Ecto neural progenitor cell (in vitro differentiated cells): Measurements from ENCODE around the gene FNDC3B.

Experiments
- DNase-seq: peaks from one replicate; pipeline ENCODE4 v3.0.0-alpha.2; 2018; ENCODE audit warnings: low spot score

FNDC3B gene

GRCh38 chr3:172266103-172266502 lies 226.7 kb downstream of the FNDC3B start:
- no peak for DNase-seq

DNA sequence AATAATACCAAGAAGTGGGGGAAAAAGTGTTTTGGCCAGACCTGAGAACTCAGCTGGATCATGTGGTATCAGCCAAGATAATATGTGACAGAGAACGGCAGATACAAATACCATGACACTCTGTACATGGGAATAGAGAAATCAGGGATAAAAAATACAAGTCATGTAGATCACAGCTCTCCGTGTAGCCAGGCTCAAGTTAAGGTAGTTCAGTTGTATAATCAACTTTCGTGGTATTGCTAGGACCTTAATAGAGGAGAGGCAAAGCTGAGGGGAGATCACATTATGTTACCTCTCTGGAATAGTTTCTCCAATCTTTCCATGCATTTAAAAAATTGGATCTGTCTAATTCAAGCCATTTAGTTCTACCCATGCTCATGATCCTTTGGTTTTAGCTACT lies 229.0 kb downstream of the FNDC3B start:
- DNase-seq, result no peak

- no peak for DNase-seq
Measured at GRCh38 chr3:172268868-172269267, 229.5 kb downstream of the FNDC3B start.

- no peak for DNase-seq
Measured at GRCh38 chr3:172270557-172271166, 231.3 kb downstream of the FNDC3B start.

GRCh38 chr3:172271386-172271976 lies 232.1 kb downstream of the FNDC3B start:
- no peak for DNase-seq

DNA sequence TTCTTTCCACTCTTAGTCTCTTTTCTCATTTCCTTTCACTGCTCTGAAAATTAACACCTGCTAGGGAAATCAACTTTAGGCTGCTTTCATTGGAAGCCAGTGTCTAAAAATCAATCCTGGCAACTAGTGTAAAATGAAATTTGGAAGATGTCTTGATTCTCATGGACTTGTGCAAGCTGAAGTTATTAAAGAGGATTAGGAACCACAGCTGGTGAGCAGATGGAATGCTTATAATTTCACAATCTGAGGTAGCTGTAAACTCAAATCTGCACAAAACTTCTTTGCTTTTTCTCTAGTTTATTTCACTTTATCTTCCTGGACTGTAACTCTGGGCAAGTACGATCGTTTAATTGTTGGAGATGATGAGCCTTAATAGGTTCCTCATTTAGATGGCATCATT lies 233.3 kb downstream of the FNDC3B start:
- no peak for DNase-seq

DNA sequence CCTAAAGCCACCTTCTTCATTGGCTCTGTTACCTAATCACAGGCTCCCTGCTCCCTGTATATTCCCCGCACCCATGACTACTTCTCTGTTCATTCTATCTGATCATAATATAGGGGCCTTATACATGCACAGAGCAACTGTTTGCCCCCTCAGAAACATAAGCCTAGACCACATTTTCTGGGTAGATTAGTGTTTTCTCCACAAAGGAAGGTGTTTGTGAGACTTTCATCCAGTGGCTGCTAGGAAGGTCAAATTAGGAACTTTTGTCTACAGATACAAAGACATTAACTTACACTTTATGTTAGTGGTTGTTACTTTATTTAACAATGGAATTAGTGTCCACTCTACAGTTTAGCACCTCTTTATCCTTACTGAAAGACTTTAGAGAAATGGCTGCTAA lies 234.0 kb downstream of the FNDC3B start:
- no peak for DNase-seq

DNA sequence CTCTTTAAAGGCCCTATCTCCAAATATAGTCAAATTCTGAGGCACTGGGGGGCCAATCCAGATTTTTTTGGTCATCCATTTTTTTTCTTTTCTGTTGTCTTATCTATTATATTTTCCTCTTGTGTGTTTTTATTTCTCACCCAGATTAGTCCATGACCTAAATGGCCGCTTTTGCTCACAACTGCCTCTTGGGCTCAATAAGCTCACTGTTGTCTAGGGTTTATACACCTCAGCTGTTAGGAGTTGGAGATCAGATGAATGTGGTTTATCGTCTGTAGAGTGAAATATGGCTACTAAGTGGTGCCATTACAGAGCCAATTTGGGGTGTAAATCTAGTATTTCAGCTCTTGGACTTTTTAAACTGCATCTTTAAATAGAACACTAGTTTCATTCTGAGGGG lies 235.5 kb downstream of the FNDC3B start:
- no peak for DNase-seq

DNA sequence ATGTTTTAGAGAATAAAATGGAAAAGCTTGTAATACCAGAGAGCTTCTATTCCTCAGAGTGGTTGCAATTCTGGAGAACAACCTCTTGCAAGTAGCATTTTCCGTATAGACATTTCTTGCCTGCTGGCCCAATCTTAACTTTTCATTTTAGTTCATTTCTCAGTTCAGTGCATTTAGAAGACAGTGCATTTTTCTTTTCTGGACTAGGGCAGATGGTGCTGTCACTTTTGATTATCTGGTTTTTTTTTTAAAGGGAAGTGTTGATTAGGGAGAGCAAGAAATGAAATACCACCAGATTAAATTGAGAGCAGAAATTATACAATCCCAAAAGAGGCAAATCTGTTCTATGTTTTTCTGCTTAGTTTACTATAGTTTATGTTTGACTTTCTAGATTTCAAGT lies 236.2 kb downstream of the FNDC3B start:
- no peak for DNase-seq

DNA sequence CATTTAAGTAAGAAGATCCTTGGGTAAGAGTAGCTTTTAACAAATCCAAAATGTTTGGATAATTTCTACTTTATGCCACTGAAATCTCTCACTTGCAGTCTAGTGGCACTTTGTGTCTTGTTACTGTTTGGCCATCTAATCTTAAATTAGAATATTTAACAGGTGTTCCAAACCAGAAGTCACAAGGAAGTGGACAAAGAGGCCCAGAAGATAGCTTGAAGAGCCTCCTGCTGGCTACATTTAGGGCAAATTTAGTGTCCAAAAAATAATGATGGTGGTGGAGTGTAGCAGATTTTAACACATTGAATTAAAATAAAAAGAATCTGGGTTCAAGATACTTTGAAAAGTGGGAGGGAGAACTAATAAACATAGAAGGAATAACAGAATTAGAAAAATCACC lies 236.7 kb downstream of the FNDC3B start:
- DNase-seq, result no peak

GRCh38 chr3:172277151-172277652 lies 237.8 kb downstream of the FNDC3B start:
- no peak for DNase-seq

GRCh38 chr3:172279191-172279640 lies 239.8 kb downstream of the FNDC3B start:
- DNase-seq, result no peak

GRCh38 chr3:172279974-172280373 lies 240.6 kb downstream of the FNDC3B start:
- no peak for DNase-seq

GRCh38 chr3:172280406-172281051 lies 241.2 kb downstream of the FNDC3B start:
- DNase-seq, result no peak

DNA sequence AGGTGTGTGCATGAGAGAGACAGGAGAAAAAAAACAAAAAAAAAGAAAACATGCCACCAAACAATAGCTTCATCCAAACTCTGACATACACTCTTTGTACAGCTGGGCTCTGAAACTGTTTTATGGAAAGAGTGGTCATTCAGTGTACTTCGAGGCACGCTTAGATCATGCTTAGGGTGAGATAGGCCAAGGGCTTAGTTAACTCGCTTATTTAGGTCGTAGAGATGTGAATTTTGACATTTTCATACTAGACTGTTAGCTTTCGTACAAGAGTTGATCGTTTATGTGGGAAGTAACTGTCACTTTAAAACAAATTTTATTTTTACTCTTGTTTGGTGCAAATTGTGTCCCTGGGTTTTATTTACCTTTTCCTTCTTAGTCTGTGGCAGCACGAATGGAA lies 242.5 kb downstream of the FNDC3B start:
- DNase-seq, result no peak

GRCh38 chr3:172282850-172283249 lies 243.5 kb downstream of the FNDC3B start:
- DNase-seq, result no peak

- no peak for DNase-seq
Measured at GRCh38 chr3:172283841-172284357, 244.5 kb downstream of the FNDC3B start.

GRCh38 chr3:172285844-172286243 lies 246.5 kb downstream of the FNDC3B start:
- no peak for DNase-seq

DNA sequence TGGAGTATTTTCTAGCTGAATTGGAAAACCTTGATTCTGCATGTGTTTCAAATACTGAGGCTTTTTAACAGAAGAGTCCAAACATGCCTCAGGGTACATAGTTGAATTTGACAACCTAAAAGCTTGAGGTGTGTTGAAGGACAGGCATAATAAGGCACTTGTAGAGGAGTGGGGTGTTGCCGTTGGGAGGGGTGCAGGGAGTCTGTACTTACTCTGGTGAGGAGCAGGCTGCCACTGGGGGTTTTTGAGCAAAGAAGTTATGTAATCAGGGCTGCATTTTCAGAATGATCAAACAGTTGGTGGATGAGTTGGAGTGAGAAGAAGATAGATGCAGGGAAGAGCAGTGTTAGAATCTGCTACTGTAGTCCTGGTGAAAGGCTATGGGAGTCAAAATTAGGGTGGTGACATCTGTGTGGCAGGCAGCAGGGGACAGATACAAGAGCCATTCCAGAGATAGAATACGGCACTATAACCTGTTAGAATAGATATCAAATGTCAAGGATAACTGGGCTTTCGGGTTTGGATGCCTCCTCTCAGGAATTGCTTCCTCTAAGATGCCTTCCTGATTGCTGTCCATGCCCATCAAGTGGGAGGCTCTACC lies 247.3 kb downstream of the FNDC3B start:
- DNase-seq, result no peak

DNA sequence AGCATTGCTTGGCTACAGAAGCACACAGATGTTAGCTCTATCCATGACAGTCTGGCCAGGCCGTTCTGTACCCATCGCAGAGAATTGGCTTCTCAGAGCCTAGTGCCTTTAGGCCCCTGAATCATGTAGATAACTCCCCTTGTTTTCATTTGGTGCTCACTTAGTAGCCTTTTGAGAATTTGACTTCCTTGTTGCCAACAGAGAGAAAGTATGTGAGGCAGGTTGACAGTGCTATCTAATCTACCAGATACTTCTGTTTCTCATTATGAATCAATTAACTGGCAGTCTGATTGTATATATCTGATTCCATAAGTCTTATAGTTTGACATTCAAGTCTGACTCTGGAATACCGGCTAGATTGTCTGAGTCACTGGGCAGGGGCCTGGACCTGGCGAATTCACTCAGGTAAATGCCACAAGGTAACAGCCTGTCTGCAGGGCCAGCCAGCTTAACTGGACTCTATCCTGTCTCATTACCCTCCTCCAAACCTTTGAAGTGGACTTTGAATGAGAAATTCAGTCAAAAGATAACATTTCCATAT lies 248.6 kb downstream of the FNDC3B start:
- DNase-seq, result no peak

DNA sequence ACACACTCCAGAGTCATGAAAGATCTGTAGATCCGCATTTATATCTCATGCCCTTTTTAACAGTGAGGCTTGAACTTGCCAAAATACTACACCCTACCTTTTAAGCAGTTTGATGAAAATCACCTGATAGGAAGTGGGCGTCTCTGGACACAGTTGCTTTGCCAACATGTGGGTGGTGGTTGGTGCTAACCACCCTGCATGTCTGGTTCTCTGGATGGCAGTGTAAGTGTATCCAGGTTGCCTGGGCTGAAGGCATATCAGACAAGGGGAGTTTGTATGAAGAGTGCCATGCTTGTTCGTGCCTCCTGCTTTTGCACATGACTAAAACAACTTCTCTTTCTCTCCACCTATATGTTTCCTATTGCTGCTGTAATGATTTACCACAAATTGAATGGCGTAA lies 249.3 kb downstream of the FNDC3B start:
- no peak for DNase-seq

DNA sequence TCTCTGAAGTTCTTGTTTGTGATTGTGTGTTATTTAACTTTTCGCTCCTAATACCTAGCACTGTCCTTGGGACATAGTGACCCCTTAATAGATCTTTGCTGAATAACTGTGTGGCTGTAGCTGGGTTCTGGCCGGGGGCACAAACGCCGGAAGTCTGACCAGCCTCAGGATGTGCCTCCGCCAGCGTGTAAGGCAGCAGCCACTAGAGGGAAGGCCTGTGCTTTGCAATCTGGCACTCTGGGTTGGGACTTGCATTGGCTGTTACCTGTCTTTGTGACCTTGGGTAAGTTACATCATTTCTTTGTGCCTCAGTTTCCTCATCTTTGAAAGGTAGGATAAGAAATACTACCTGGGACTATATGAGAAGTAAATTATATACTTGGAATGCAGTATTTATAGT lies 250.2 kb downstream of the FNDC3B start:
- no peak for DNase-seq

DNA sequence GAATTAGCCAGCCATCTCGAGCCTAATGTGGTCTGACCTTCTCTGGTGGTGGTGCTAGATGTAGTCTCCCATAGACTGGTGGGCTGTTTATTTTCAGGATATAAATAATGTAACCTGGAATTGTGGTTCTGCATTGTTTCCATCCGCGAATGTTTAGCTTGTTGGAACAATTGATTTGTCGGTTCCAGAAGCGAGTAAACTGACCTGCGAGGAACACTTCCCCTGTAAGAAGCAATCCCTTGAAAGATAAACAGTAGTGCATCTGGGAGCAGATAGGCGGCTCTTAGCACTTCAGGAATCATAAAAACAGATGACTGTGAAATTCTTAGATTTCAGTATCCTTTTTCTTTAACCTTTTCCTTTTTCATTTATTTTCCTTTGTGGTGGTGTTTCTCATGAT lies 251.1 kb downstream of the FNDC3B start:
- DNase-seq, result no peak
